Lower leg skin (tissue), 4 donors: ENCODE results near the gene SEC61A2. TPM values are rescaled to one million over a fixed set of nuclear protein-coding genes. Genes with fewer than 3 reads are reported as not detected.
A peak's percentile ranks its signal among the peaks of the same experiment; 100 is the strongest.

Source experiments
- DNase-seq, 2 donors: peaks; one replicate each; pipeline ENCODE4 v3.0.0-alpha.2; 2019; ENCODE audit warnings: low spot score in 2 of 2
- H3K4me3 ChIP-seq: fragments of 200-600 bp; sonication (generic); 2 replicates; pipeline ENCODE4 v1.5.1; 2017; ENCODE audit warnings: mild to moderate bottlenecking, low read depth; ENCODE audit not compliant: poor library complexity, severe bottlenecking
- CTCF ChIP-seq, 3 donors: fragments of 450-650 bp; IDR thresholded peaks; one replicate each; pipeline ENCODE4 v1.5.1; 2016; ENCODE audit warnings: antibody characterized with exemption in 3 of 3, mild to moderate bottlenecking in 3 of 3, moderate library complexity in 2 of 3
- POLR2A ChIP-seq, 2 donors: fragments of 450-650 bp; IDR thresholded peaks; one replicate each; pipeline ENCODE4 v1.6.1; 2016 to 2017; ENCODE audit warnings: antibody characterized with exemption in 2 of 2, mild to moderate bottlenecking in 1 of 2, moderate library complexity in 1 of 2
- WGBS, 2 donors: methylation state at CpG; one replicate each; pipeline ENCODE4 v1.1.5; 2018; 5-methylcytosine and 5-hydroxymethylcytosine counted together
- intact Hi-C: fragments of 100-400 bp; cut with DNase I; formaldehyde crosslinking; loops from one replicate; pipeline ENCODE4 v1.15.0; 2023; ENCODE audit warnings: low total_unique reads
- total RNA-seq, 4 donors: library from RNA; depleted of rRNA; stranded (reverse); fragments of >200 nt; gene quantifications; one replicate each; pipeline ENCODE4 v1.1.0, GENCODE V29; 2016

SEC61A2 gene
- total RNA-seq, 4 donors from 2014 or later: 5.3 to 14.5 (median 6.8) TPM

- TF ChIP-seq POLR2A (IDR thresholded peaks at IDR 0.05) (no peak), CTCF (IDR thresholded peaks at IDR 0.05) (no peak)
- WGBS, 2 donors: 1% methylated on average over 12 of the region's 12 CpGs
Measured at GRCh38 chr10:12195281-12195602, 65.8 kb downstream of the SEC61A2 start.

GRCh38 chr10:12195603-12196506 lies 66.4 kb downstream of the SEC61A2 start, which contains the start of the genes CDC123 and NUDT5:
Gene CDC123 (plus strand): TSS chr10:12196188. CDS start chr10:12196246, 58 bp downstream.
Gene NUDT5 (minus strand): TSS chr10:12195891. CDS start chr10:12186291, 9,600 bp downstream.
- DNase-seq: peak; percentile 85 to 97
- TF ChIP-seq POLR2A (IDR thresholded peaks at IDR 0.05) (no peak), CTCF (IDR thresholded peaks at IDR 0.05) (no peak)
- WGBS, 2 donors: 0% methylated on average over 62 of the region's 62 CpGs
- intact Hi-C loops: no loop called here
- peak within 1 kb of the TSS; percentile 85 for H3K4me3 ChIP-seq

More at GRCh38 chr10:12195281-12195602, 65.8 kb downstream of the SEC61A2 start:
- peak overlapping the region; percentile 85 for H3K4me3 ChIP-seq
- DNase-seq: no peak
- intact Hi-C loops: no loop called here

GRCh38 chr10:12196531-12197211 lies 67.2 kb downstream of the SEC61A2 start:
- H3K4me3 ChIP-seq: peak overlapping the region; percentile 85
- no peak for DNase-seq
- 8 to 9% methylated on average over 15 of the region's 15 CpGs for WGBS, 2 donors
- no peak for TF ChIP-seq POLR2A (IDR thresholded peaks at IDR 0.05)
- intact Hi-C loops: no loop called here

GRCh38 chr10:12198156-12198555 lies 68.7 kb downstream of the SEC61A2 start:
- TF ChIP-seq POLR2A (IDR thresholded peaks at IDR 0.05) (no peak), CTCF (IDR thresholded peaks at IDR 0.05) (no peak)
- intact Hi-C loops: no loop called here
- no peak for DNase-seq
- no peak overlapping the region for H3K4me3 ChIP-seq
- WGBS, 2 donors: 83 to 85% methylated on average over 2 of the region's 2 CpGs

- intact Hi-C loops: no loop called here
- DNase-seq: no peak
- H3K4me3 ChIP-seq: no peak overlapping the region
- no peak for TF ChIP-seq CTCF (IDR thresholded peaks at IDR 0.05)
- TF ChIP-seq POLR2A (IDR thresholded peaks at IDR 0.05): no peak
- 94 to 95% methylated on average over 5 of the region's 5 CpGs for WGBS, 2 donors
Measured at GRCh38 chr10:12200850-12201249, 71.4 kb downstream of the SEC61A2 start.

GRCh38 chr10:12201543-12201942 lies 72.1 kb downstream of the SEC61A2 start:
- 85 to 86% methylated on average over 3 of the region's 3 CpGs for WGBS, 2 donors
- TF ChIP-seq CTCF (IDR thresholded peaks at IDR 0.05) (no peak), POLR2A (IDR thresholded peaks at IDR 0.05) (no peak)
- no peak for DNase-seq
- no peak overlapping the region for H3K4me3 ChIP-seq
- intact Hi-C loops: no loop called here
